BE2C (cell line): ENCODE results near the gene SPTLC3.

Experiments
- DNase-seq: peaks from one replicate; pipeline ENCODE4 v3.0.0-alpha.2; 2020
- H3K27me3 ChIP-seq: fragments of 250-450 bp; sonication (Bioruptor Pico); 2 replicates; pipeline ENCODE4 v1.5.1; 2020; ENCODE audit warnings: mild to moderate bottlenecking
- H3K36me3 ChIP-seq: fragments of 250-450 bp; sonication (Bioruptor Pico); 2 replicates; pipeline ENCODE4 v1.5.1; 2020; ENCODE audit warnings: mild to moderate bottlenecking
- H3K4me1 ChIP-seq: fragments of 250-450 bp; sonication (Bioruptor Pico); 2 replicates; pipeline ENCODE4 v1.5.1; 2020
- H3K4me3 ChIP-seq: 2 replicates; pipeline ENCODE4 v1.5.1; 2011; ENCODE audit warnings: low read depth, low read length
- H3K9me3 ChIP-seq: fragments of 250-450 bp; sonication (Bioruptor Pico); 2 replicates; pipeline ENCODE4 v1.5.1; 2020
- CTCF ChIP-seq: IDR thresholded peaks from 2 replicates; pipeline ENCODE4 v1.5.1; 2012; ENCODE audit warnings: mild to moderate bottlenecking, low read depth, low read length

The SPTLC3 gene

GRCh38 chr20:13187899-13188298, 179.1 kb downstream of the SPTLC3 start:
- no peak overlapping the region for H3K4me3 ChIP-seq
- H3K9me3 ChIP-seq, result no peaks in the 10 kb centered on the region
- no peak for TF ChIP-seq CTCF
- no peaks in the 10 kb centered on the region for H3K36me3 ChIP-seq
- H3K27me3 ChIP-seq, result no peaks in the 10 kb centered on the region
- no peak for DNase-seq
- H3K4me1 ChIP-seq, result no peaks in the 10 kb centered on the region

- H3K4me3 ChIP-seq, result no peak overlapping the region
- 0 out of 2 replicates have a peak, but pooled peaks cover 3% of the 10 kb centered on the region for H3K27me3 ChIP-seq
- TF ChIP-seq CTCF, result no peak
- H3K4me1 ChIP-seq, result no peaks in the 10 kb centered on the region
- no peaks in the 10 kb centered on the region for H3K9me3 ChIP-seq
- no peaks in the 10 kb centered on the region for H3K36me3 ChIP-seq
- no peak for DNase-seq
These were observed 190.5 kb downstream of the SPTLC3 start for GRCh38 chr20:13199279-13199678.

- H3K36me3 ChIP-seq, result no peaks in the 10 kb centered on the region
- DNase-seq, result no peak
- H3K4me3 ChIP-seq, result no peak overlapping the region
- H3K27me3 ChIP-seq, result 0 out of 2 replicates have a peak, but pooled peaks cover 5% of the 10 kb centered on the region
- no peaks in the 10 kb centered on the region for H3K9me3 ChIP-seq
- TF ChIP-seq CTCF, result no peak
- H3K4me1 ChIP-seq, result no peaks in the 10 kb centered on the region
These were observed 192.2 kb downstream of the SPTLC3 start for GRCh38 chr20:13200767-13201500.

- Histone ChIP-seq H3K36me3 (no peaks in the 10 kb centered on the region), H3K27me3 (0 out of 2 replicates have a peak, but pooled peaks cover 7% of the 10 kb centered on the region), H3K4me1 (no peaks in the 10 kb centered on the region), H3K4me3 (no peak overlapping the region), H3K9me3 (no peaks in the 10 kb centered on the region)
- no peak for DNase-seq
- no peak for TF ChIP-seq CTCF
These were observed 193.8 kb downstream of the SPTLC3 start for GRCh38 chr20:13202565-13202964.

- H3K9me3 ChIP-seq, result no peaks in the 10 kb centered on the region
- no peak for DNase-seq
- no peak for TF ChIP-seq CTCF
- H3K4me3 ChIP-seq, result no peak overlapping the region
- 0 out of 2 replicates have a peak, but pooled peaks cover 7% of the 10 kb centered on the region for H3K27me3 ChIP-seq
- no peaks in the 10 kb centered on the region for H3K36me3 ChIP-seq
- no peaks in the 10 kb centered on the region for H3K4me1 ChIP-seq
These were observed 196.7 kb downstream of the SPTLC3 start for GRCh38 chr20:13205425-13205824.

GRCh38 chr20:13205848-13206434, 197.2 kb downstream of the SPTLC3 start:
- no peaks in the 10 kb centered on the region for H3K4me1 ChIP-seq
- H3K27me3 ChIP-seq, result 0 out of 2 replicates have a peak, but pooled peaks cover 6% of the 10 kb centered on the region
- no peaks in the 10 kb centered on the region for H3K36me3 ChIP-seq
- TF ChIP-seq CTCF, result no peak
- H3K9me3 ChIP-seq, result no peaks in the 10 kb centered on the region
- no peak for DNase-seq
- no peak overlapping the region for H3K4me3 ChIP-seq
